H9 (cell line): ENCODE results near the gene HECW1. TPM values are rescaled to one million over a fixed set of nuclear protein-coding genes. Genes with fewer than 3 reads are reported as not detected.

ENCODE experiments used
- DNase-seq: peaks from one replicate; pipeline ENCODE4 v3.0.0-alpha.2; 2017
- H2AFZ ChIP-seq: one replicate; pipeline ENCODE4 v1.6.1; 2013; ENCODE audit warnings: mild to moderate bottlenecking, low read length, control low read depth, moderate library complexity
- H2AK5ac ChIP-seq: 2 replicates; pipeline ENCODE4 v1.6.1; 2013; ENCODE audit warnings: low read length, control low read depth, mixed read lengths; ENCODE audit not compliant: insufficient read length
- H2BK120ac ChIP-seq: one replicate; pipeline ENCODE4 v1.6.1; 2013; ENCODE audit warnings: low read depth, mild to moderate bottlenecking, low read length, control low read depth, inconsistent platforms; ENCODE audit not compliant: poor library complexity, severe bottlenecking
- H2BK12ac ChIP-seq: 2 replicates; pipeline ENCODE4 v1.6.1; 2013; ENCODE audit warnings: low read length, control low read depth, mixed read lengths, low read depth; ENCODE audit not compliant: insufficient read length
- H2BK15ac ChIP-seq: 2 replicates; pipeline ENCODE4 v1.6.1; 2013; ENCODE audit warnings: low read depth, low read length, control low read depth
- H2BK20ac ChIP-seq: one replicate; pipeline ENCODE4 v1.6.1; 2013; ENCODE audit warnings: low read depth, mild to moderate bottlenecking, low read length, control low read depth, inconsistent platforms; ENCODE audit not compliant: poor library complexity, severe bottlenecking
- H2BK5ac ChIP-seq: 2 replicates; pipeline ENCODE4 v1.6.1; 2013; ENCODE audit warnings: low read length, control low read depth, mixed read lengths; ENCODE audit not compliant: insufficient read length
- H3K14ac ChIP-seq: 2 replicates; pipeline ENCODE4 v1.6.1; 2013; ENCODE audit warnings: low read length, control low read depth; ENCODE audit not compliant: insufficient read depth
- H3K18ac ChIP-seq: 2 replicates; pipeline ENCODE4 v1.6.1; 2013; ENCODE audit warnings: low read depth, mild to moderate bottlenecking, mixed read lengths, low read length, control low read depth; ENCODE audit not compliant: insufficient read length
- H3K23ac ChIP-seq: 2 replicates; pipeline ENCODE4 v1.6.1; 2013; ENCODE audit warnings: low read length, control low read depth, mixed read lengths, low read depth; ENCODE audit not compliant: insufficient read length
- H3K23me2 ChIP-seq: 2 replicates; pipeline ENCODE4 v1.6.1; 2013; ENCODE audit warnings: low read depth, mild to moderate bottlenecking, mixed read lengths, low read length, control low read depth; ENCODE audit not compliant: insufficient read length, poor library complexity, severe bottlenecking
- H3K27ac ChIP-seq: 2 replicates; pipeline ENCODE4 v1.5.1; 2013; ENCODE audit warnings: low read length, control low read depth, mixed read lengths, low read depth; ENCODE audit not compliant: insufficient read length
- H3K27me3 ChIP-seq: 2 replicates; pipeline ENCODE4 v1.6.1; 2013; ENCODE audit warnings: low read length, control low read depth, inconsistent platforms; ENCODE audit not compliant: insufficient read depth
- H3K4ac ChIP-seq: 2 replicates; pipeline ENCODE4 v1.6.1; 2013; ENCODE audit warnings: low read depth, mild to moderate bottlenecking, control low read depth, inconsistent platforms, low read length, moderate library complexity
- H3K4me1 ChIP-seq: 2 replicates; pipeline ENCODE4 v1.6.1; 2013; ENCODE audit warnings: low read length, control low read depth, inconsistent platforms; ENCODE audit not compliant: insufficient read depth
- H3K4me2 ChIP-seq: 2 replicates; pipeline ENCODE4 v1.6.1; 2013; ENCODE audit warnings: low read length, control low read depth, mixed read lengths; ENCODE audit not compliant: insufficient read length, insufficient read depth
- H3K56ac ChIP-seq: 2 replicates; pipeline ENCODE4 v1.6.1; 2013; ENCODE audit warnings: low read depth, mild to moderate bottlenecking, mixed read lengths, low read length, control low read depth; ENCODE audit not compliant: insufficient read length
- H3K79me1 ChIP-seq: 2 replicates; pipeline ENCODE4 v1.6.1; 2013; ENCODE audit warnings: low read depth, mild to moderate bottlenecking, moderate library complexity, low read length, control low read depth, inconsistent platforms; ENCODE audit not compliant: insufficient read depth, poor library complexity, severe bottlenecking
- H3K79me2 ChIP-seq: 2 replicates; pipeline ENCODE4 v1.6.1; 2013; ENCODE audit warnings: low read length, control low read depth, inconsistent platforms; ENCODE audit not compliant: insufficient read depth
- H3K9ac ChIP-seq: 2 replicates; pipeline ENCODE4 v1.6.1; 2013; ENCODE audit warnings: low read length, control low read depth, mixed read lengths; ENCODE audit not compliant: insufficient read length; ENCODE audit errors: extremely low read depth
- H3K9me3 ChIP-seq: one replicate; pipeline ENCODE4 v1.6.1; 2013; ENCODE audit warnings: low read depth, low read length, inconsistent platforms; ENCODE audit not compliant: control insufficient read depth
- H3T11ph ChIP-seq: one replicate; pipeline ENCODE4 v1.6.1; 2013; ENCODE audit warnings: mild to moderate bottlenecking, low read length, control low read depth, inconsistent platforms
- H4K20me1 ChIP-seq: one replicate; pipeline ENCODE4 v1.6.1; 2013; ENCODE audit not compliant: control insufficient read depth, insufficient read length, insufficient read depth
- H4K5ac ChIP-seq: 2 replicates; pipeline ENCODE4 v1.6.1; 2013; ENCODE audit warnings: low read depth, mild to moderate bottlenecking, mixed read lengths, low read length, control low read depth; ENCODE audit not compliant: insufficient read length
- H4K8ac ChIP-seq: replicated peaks from 2 replicates; pipeline ENCODE4 v1.6.1; 2013; ENCODE audit warnings: low read length, control low read depth, mixed read lengths, low read depth; ENCODE audit not compliant: insufficient read length
- H4K91ac ChIP-seq: 2 replicates; pipeline ENCODE4 v1.6.1; 2013; ENCODE audit warnings: low read depth, mild to moderate bottlenecking, moderate library complexity, mixed read lengths, low read length, control low read depth; ENCODE audit not compliant: insufficient read length
- H3K27ac Mint-ChIP-seq, 3 experiments: 2 replicates in 2 of 3; 3 replicates in 1 of 3; pipeline ENCODE4 v1.8.0; 2020 to 2021; ENCODE audit warnings: mixed read lengths in 3 of 3, mild to moderate bottlenecking in 1 of 3, moderate library complexity in 1 of 3
- H3K27me3 Mint-ChIP-seq: 2 replicates; pipeline ENCODE4 v1.8.0; 2021; ENCODE audit warnings: low read depth, mild to moderate bottlenecking, moderate library complexity, mixed read lengths
- H3K36me3 Mint-ChIP-seq, 3 experiments: 2 replicates in 2 of 3; 3 replicates in 1 of 3; pipeline ENCODE4 v1.8.0; 2020 to 2021; ENCODE audit warnings: low read depth in 3 of 3, mixed read lengths in 3 of 3; ENCODE audit not compliant: insufficient read depth in 1 of 3
- H3K4me1 Mint-ChIP-seq, 2 experiments: 2 replicates each; pipeline ENCODE4 v1.8.0; 2020; ENCODE audit warnings: mixed read lengths in 2 of 2
- H3K4me3 Mint-ChIP-seq, 2 experiments: 2 replicates in 1 of 2; 3 replicates in 1 of 2; pipeline ENCODE4 v1.8.0; 2020 to 2021; ENCODE audit warnings: mild to moderate bottlenecking in 2 of 2, mixed read lengths in 2 of 2, moderate library complexity in 1 of 2
- H3K9me3 Mint-ChIP-seq, 2 experiments: 2 replicates in 1 of 2; 3 replicates in 1 of 2; pipeline ENCODE4 v1.8.0; 2020; ENCODE audit warnings: mild to moderate bottlenecking in 2 of 2, mixed read lengths in 2 of 2, moderate library complexity in 1 of 2
- WGBS: extraction: QIAGEN DNeasy Blood & Tissue Kit; methylation state at CpG from one replicate; pipeline ENCODE4 v1.1.7; 2013; ENCODE audit warnings: missing lambda C conversion rate, low lambda C conversion rate, mixed read lengths; ENCODE audit not compliant: insufficient read length; ENCODE audit errors: extremely low coverage; 5-methylcytosine and 5-hydroxymethylcytosine counted together
- total RNA-seq: library from RNA; stranded (reverse); gene quantifications from 2 replicates; pipeline ENCODE4 v1.2.1, GENCODE V29; 2021
- TF ChIP-seq, protein P1 (sequence below): fragments of 200-600 bp; sonication (generic); conservative IDR thresholded peaks from 3 replicates; pipeline ENCODE4 v1.8.0; 2021; ENCODE audit warnings: antibody characterized with exemption, mild to moderate bottlenecking

Gene HECW1
- total RNA-seq, 1 experiment from 2014 or later = 5.0 TPM

DNA sequence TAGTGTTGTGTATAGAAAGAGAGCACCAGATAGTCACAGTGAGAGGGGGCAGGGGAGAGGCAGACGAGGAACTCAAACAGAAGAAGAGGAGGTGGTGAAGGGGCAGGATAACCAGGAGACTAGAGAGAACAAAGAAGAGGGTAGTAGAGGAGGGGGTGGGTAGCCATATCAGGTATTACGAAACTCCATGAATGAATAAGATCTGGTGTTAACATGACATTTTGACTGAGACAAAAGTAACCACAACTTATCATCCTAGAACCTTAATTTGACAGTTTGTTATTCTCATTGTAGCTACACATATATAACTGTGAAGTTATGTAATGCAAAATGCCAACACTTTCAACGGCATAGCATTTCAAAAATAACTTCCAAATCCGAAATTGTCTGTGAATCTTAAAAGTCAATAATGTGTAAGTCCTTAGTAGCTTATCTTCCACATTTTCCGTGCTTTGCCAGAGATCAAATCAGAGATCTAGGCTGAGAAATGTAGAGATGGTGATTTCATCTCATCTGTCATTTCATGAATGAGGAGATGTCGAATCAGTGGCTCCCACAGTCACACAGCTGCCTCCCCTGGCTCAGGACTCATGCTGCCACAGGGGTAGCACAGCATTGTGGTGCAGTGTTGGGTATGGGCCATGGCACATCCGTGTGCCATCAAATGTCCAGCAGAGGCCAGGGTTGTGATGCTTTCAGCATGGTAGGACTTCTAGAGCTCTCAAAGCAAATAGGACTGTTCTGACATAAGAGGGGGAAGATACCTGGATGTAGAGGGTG lies 202.1 kb downstream of the HECW1 start:
- Histone ChIP-seq H2BK15ac (0 out of 2 replicates have a peak overlapping the region, but pooled peaks have one; percentile 29), H4K8ac (no peak overlapping the region), H3K23ac (no peak overlapping the region), H2AK5ac (no peak overlapping the region), H2BK12ac (no peak overlapping the region), H2BK20ac (no peak overlapping the region), H3K9me3 (no peaks in the 10 kb centered on the region), H3K27ac (no peak overlapping the region), H3K9ac (no peak overlapping the region), H3K27me3 (no peaks in the 10 kb centered on the region), H3K4ac (no peak overlapping the region), H3K23me2 (no peaks in the 10 kb centered on the region), H3T11ph (no peak overlapping the region), H3K4me1 (no peaks in the 10 kb centered on the region; the same call in 1 of the 2 replicates), H2BK5ac (no peak overlapping the region), H2BK120ac (no peak overlapping the region), H3K56ac (no peak overlapping the region), H3K79me1 (no peaks in the 10 kb centered on the region), H3K4me2 (no peak overlapping the region), H4K20me1 (no peaks in the 10 kb centered on the region), H3K79me2 (no peaks in the 10 kb centered on the region), H4K5ac (no peak overlapping the region), H3K14ac (no peak overlapping the region), H3K18ac (no peak overlapping the region), H4K91ac (no peak overlapping the region), H2AFZ (no peak overlapping the region)
- Mint-ChIP-seq H3K9me3 (no peaks in the 10 kb centered on the region), H3K27me3 (no peaks in the 10 kb centered on the region), H3K4me1 (peaks cover 11 to 17% of the 10 kb centered on the region in 2 experiments), H3K27ac (peak overlapping the region in 1 of 3 experiments; percentile 68; a peak in 1 of 7 replicates), H3K36me3 (no peaks in the 10 kb centered on the region), H3K4me3 (no peak overlapping the region)
- no peak for DNase-seq
- no CpG with 5 or more reads among the region's 7 CpGs for WGBS
- TF ChIP-seq, protein P1, sequence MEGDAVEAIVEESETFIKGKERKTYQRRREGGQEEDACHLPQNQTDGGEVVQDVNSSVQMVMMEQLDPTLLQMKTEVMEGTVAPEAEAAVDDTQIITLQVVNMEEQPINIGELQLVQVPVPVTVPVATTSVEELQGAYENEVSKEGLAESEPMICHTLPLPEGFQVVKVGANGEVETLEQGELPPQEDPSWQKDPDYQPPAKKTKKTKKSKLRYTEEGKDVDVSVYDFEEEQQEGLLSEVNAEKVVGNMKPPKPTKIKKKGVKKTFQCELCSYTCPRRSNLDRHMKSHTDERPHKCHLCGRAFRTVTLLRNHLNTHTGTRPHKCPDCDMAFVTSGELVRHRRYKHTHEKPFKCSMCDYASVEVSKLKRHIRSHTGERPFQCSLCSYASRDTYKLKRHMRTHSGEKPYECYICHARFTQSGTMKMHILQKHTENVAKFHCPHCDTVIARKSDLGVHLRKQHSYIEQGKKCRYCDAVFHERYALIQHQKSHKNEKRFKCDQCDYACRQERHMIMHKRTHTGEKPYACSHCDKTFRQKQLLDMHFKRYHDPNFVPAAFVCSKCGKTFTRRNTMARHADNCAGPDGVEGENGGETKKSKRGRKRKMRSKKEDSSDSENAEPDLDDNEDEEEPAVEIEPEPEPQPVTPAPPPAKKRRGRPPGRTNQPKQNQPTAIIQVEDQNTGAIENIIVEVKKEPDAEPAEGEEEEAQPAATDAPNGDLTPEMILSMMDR = no peak
